SJSA1 (cell line): ENCODE measurements around the gene C4B. TPM values are rescaled to one million over a fixed set of nuclear protein-coding genes. Genes with fewer than 3 reads are reported as not detected.
"Not testable (repeated sequence)": the region's sequence is repeated elsewhere in the genome, so short reads cannot be mapped to it uniquely, and the experiment has no call there.

Experiments
- DNase-seq, 2 experiments: peaks; one replicate each; pipeline ENCODE4 v3.0.0-alpha.2; 2015 to 2020; ENCODE audit warnings: low spot score in 2 of 2, low read depth in 1 of 2
- H3K27ac ChIP-seq: fragments of 250-450 bp; sonication (Bioruptor Pico); 2 replicates; pipeline ENCODE4 v1.5.1; 2020; ENCODE audit warnings: mild to moderate bottlenecking, moderate library complexity
- H3K27me3 ChIP-seq: fragments of 250-450 bp; sonication (Bioruptor Pico); replicated peaks from 2 replicates; pipeline ENCODE4 v1.5.1; 2020; ENCODE audit warnings: mild to moderate bottlenecking, moderate library complexity
- H3K36me3 ChIP-seq: fragments of 250-450 bp; sonication (Bioruptor Pico); 2 replicates; pipeline ENCODE4 v1.5.1; 2020; ENCODE audit warnings: mild to moderate bottlenecking
- H3K4me1 ChIP-seq: fragments of 250-450 bp; sonication (Bioruptor Pico); replicated peaks from 2 replicates; pipeline ENCODE4 v1.6.1; 2021; ENCODE audit warnings: mild to moderate bottlenecking
- H3K4me3 ChIP-seq: fragments of 250-450 bp; sonication (Bioruptor Pico); 2 replicates; pipeline ENCODE4 v1.5.1; 2020; ENCODE audit warnings: mild to moderate bottlenecking
- H3K9me3 ChIP-seq: fragments of 250-450 bp; sonication (Bioruptor Pico); replicated peaks from 2 replicates; pipeline ENCODE4 v1.5.1; 2020; ENCODE audit warnings: mild to moderate bottlenecking
- total RNA-seq: library from RNA; depleted of rRNA; stranded (reverse); fragments of >200 nt; shearing (Covaris generic); gene quantifications from 2 replicates; pipeline ENCODE4 v1.2.3, GENCODE V29; 2014

C4B gene
- total RNA-seq, 1 experiment from 2014 or later, result 1.5 TPM

GRCh38 chr6:32035283-32036013 lies 20.9 kb downstream of the C4B start:
- H3K9me3 ChIP-seq, H3K4me1 ChIP-seq, H3K27me3 ChIP-seq, H3K36me3 ChIP-seq, H3K27ac ChIP-seq, H3K4me3 ChIP-seq, DNase-seq: not testable (repeated sequence)

- not testable (repeated sequence) for H3K27me3 ChIP-seq, DNase-seq
Observed at GRCh38 chr6:32037136-32037535, 22.5 kb downstream of the C4B start.

GRCh38 chr6:32037598-32038524 lies 23.3 kb downstream of the C4B start, which contains the start of gene CYP21A2:
CYP21A2 (plus strand) TSS chr6:32038415; CDS start chr6:32038423, 8 bp downstream.
- H3K27ac ChIP-seq, H3K27me3 ChIP-seq, H3K4me3 ChIP-seq, DNase-seq, H3K36me3 ChIP-seq, H3K4me1 ChIP-seq, H3K9me3 ChIP-seq: not testable (repeated sequence)

More at GRCh38 chr6:32037136-32037535, 22.5 kb downstream of the C4B start:
- H3K9me3 ChIP-seq, H3K4me1 ChIP-seq, H3K27ac ChIP-seq, H3K36me3 ChIP-seq, H3K4me3 ChIP-seq: not testable (repeated sequence)

- not testable (repeated sequence) for H3K4me1 ChIP-seq, H3K4me3 ChIP-seq, H3K27ac ChIP-seq, H3K27me3 ChIP-seq, H3K9me3 ChIP-seq, DNase-seq, H3K36me3 ChIP-seq
Observed at GRCh38 chr6:32038878-32039277, 24.3 kb downstream of the C4B start.

GRCh38 chr6:32039321-32040274 lies 25.0 kb downstream of the C4B start:
- H3K36me3 ChIP-seq, H3K27ac ChIP-seq, H3K9me3 ChIP-seq, H3K4me3 ChIP-seq, DNase-seq, H3K27me3 ChIP-seq, H3K4me1 ChIP-seq: not testable (repeated sequence)

GRCh38 chr6:32040299-32041049 lies 25.9 kb downstream of the C4B start:
- H3K4me3 ChIP-seq, H3K36me3 ChIP-seq, H3K9me3 ChIP-seq, DNase-seq, H3K4me1 ChIP-seq, H3K27me3 ChIP-seq, H3K27ac ChIP-seq: not testable (repeated sequence)

GRCh38 chr6:32041050-32041321 lies 26.4 kb downstream of the C4B start:
- not testable (repeated sequence) for H3K27me3 ChIP-seq, H3K27ac ChIP-seq, DNase-seq, H3K9me3 ChIP-seq, H3K4me1 ChIP-seq, H3K36me3 ChIP-seq, H3K4me3 ChIP-seq

GRCh38 chr6:32041385-32041784 lies 26.8 kb downstream of the C4B start:
- not testable (repeated sequence) for H3K27ac ChIP-seq, H3K9me3 ChIP-seq, H3K27me3 ChIP-seq, H3K4me3 ChIP-seq, H3K4me1 ChIP-seq, DNase-seq, H3K36me3 ChIP-seq

GRCh38 chr6:32042276-32042675 lies 27.7 kb downstream of the C4B start:
- not testable (repeated sequence) for DNase-seq, H3K27ac ChIP-seq, H3K36me3 ChIP-seq, H3K9me3 ChIP-seq, H3K4me3 ChIP-seq, H3K27me3 ChIP-seq
- H3K4me1 ChIP-seq, result peaks cover 11% of the 10 kb centered on the region

- H3K9me3 ChIP-seq, H3K27me3 ChIP-seq, H3K36me3 ChIP-seq, H3K4me3 ChIP-seq, DNase-seq, H3K27ac ChIP-seq: not testable (repeated sequence)
- H3K4me1 ChIP-seq, result peaks cover 22% of the 10 kb centered on the region
Observed at GRCh38 chr6:32043589-32044380, 29.2 kb downstream of the C4B start.

- H3K4me1 ChIP-seq, result peaks cover 22% of the 10 kb centered on the region
- DNase-seq, result not testable (repeated sequence)
Observed at GRCh38 chr6:32044916-32045315, 30.3 kb downstream of the C4B start.

GRCh38 chr6:32045811-32046449 lies 31.3 kb downstream of the C4B start:
- Histone ChIP-seq H3K27ac (no peak overlapping the region), H3K36me3 (no peaks in the 10 kb centered on the region), H3K27me3 (no peaks in the 10 kb centered on the region), H3K4me1 (peaks cover 22% of the 10 kb centered on the region), H3K4me3 (no peak overlapping the region), H3K9me3 (no peaks in the 10 kb centered on the region)
- DNase-seq, result no peak

More at GRCh38 chr6:32044916-32045315, 30.3 kb downstream of the C4B start:
- H3K27me3 ChIP-seq, H3K27ac ChIP-seq, H3K36me3 ChIP-seq, H3K9me3 ChIP-seq, H3K4me3 ChIP-seq: not testable (repeated sequence)
